GM18868 (cell line): ENCODE measurements around the gene CIC.

Experiments
- ATAC-seq: cut with Tn5 transposase; IDR thresholded peaks from one replicate; pipeline ENCODE4 v1.9.1; 2021; ENCODE audit warnings: mild to moderate bottlenecking, moderate library complexity; ENCODE audit not compliant: unreplicated experiment

CIC gene

GRCh38 chr19:42242512-42243409 is 26.3 kb upstream of the CIC start, which contains the start of gene GSK3A:
Gene GSK3A, minus strand, starts transcription at chr19:42242602. Its CDS starts 137 bp downstream, at chr19:42242465.
- peak; percentile 57 for ATAC-seq

GRCh38 chr19:42244347-42245220 is 24.5 kb upstream of the CIC start:
- peak; percentile 43 for ATAC-seq

DNA sequence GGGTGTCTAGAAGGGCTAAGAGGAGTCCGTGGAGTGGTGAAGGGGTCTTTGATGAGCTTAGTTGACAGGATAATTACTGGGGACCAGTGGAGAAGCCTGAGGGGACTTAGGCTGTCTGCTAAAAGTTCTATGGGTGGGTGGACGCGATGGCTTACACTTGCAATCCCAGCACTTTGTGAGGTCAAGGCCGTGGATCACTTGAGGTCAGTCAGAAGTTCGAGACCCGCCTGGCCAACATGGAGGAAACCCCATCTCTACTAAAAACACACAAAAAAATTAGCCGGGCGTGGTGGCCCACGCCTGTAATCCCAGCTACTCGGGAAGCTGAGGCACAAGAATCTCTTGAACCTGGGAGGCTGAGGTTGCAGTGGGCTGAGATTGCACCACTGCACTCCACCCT is 23.8 kb upstream of the CIC start:
- ATAC-seq, result no peak

- no peak for ATAC-seq
Observed at GRCh38 chr19:42246143-42246921, 22.7 kb upstream of the CIC start.

DNA sequence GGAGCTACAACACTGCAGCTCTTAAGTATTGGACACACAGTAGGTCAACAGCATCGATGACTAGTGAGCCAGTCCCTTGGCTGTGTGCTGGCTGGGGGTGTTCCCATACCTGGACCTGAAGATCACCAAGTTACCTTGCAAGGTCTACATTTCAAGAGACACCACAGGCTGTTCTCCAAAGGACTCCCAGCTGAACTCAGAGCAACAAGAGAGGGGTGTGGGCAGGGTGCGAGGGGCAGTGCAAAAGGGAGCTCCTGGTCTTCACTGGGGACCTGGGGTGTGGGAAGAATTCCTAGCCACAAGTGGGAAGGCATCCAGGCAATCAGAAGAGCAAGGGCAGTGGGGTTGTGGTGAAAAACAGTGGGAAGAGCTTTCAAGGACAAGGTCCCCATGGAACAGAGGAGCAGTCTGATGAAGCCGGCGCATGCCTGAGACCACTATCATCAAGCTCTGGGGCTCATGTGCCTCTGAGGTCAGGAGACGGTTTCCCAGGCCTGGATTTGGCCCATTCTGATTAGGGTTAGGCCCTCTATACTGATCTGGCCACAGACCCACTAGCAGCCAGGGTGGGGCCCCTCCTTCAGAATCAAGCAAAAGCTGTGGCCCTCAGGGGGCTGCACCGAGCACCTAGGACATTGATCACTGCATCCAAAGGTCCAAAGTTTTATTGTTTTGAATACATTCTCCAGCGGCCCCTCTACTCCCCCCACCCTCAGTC is 22.0 kb upstream of the CIC start:
- no peak for ATAC-seq

GRCh38 chr19:42247640-42248199 is 21.3 kb upstream of the CIC start:
- no peak for ATAC-seq

- ATAC-seq, result no peak
Observed at GRCh38 chr19:42248270-42249148, 20.5 kb upstream of the CIC start.

DNA sequence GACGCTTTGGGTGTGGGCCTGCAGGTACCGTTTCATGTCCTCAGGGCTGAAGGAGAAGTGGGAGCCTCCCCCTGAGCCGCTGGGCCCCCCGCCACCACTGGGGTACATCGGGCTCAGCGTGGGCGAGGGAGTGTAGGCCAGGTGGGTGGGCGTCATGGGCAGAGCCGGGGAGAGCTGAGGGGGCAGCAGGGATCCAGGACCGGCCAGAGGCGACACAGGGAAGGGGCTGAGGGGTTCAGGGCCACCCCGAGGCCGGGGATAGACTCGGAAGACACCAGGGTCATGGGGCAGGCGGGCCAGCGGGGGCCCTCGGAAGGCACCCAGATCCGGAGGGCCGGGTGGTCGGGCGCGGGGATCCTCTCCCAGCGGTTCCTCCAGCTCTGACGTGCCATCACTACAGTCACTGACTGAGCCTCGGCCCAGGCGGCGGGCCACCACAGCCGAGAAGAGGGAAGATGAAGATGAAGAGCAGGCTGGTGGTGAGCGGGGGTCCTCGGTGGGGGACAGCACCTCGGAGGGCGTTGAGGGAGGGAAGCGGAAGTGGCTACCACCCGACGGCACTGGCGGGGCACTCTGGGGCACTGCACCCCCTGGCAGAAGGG is 19.8 kb upstream of the CIC start:
- ATAC-seq, result no peak

DNA sequence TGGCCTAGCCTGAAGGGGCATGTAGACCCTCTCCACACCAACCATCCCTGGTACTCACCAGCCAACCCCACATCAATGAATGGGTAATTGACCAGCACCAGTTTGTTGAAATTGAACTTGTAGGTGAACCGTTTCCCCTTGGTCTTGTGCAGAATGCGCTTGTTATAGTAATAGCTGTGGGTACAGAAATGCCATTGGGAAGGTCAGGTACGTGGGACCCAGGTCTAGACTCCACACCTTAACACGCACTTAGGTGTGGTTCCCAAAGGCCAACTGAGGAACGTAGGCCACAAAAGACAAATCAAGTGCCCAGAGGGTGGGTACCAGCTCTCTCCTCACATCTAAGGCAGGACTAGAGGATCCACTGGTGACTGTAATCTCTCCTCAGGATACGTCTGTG is 19.3 kb upstream of the CIC start:
- ATAC-seq, result no peak

DNA sequence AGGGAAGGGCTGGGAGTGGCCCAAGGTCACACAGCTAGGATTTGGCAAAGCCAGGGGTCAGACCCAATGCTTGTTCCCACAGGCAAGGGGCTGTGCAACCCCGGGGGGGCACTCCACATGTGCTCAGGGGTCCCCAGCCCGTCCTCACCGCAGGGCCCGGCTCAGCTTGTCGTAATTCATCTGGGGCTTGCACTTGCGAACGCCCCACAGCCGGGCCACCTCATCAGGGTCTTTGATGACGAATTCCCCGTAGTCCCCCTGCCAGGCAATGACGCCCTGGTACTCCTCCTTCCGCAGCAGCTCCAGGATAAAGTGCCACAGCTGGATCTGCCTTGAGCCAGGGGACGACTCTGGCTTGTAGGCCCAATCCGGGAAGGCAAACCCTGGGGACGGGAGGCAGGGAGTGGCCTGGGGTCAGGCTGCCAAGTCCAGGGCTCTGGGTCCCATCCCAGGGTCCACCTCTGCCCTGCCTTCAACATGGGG is 18.8 kb upstream of the CIC start:
- no peak for ATAC-seq

- no peak for ATAC-seq
Observed at GRCh38 chr19:42250666-42251531, 18.2 kb upstream of the CIC start.

DNA sequence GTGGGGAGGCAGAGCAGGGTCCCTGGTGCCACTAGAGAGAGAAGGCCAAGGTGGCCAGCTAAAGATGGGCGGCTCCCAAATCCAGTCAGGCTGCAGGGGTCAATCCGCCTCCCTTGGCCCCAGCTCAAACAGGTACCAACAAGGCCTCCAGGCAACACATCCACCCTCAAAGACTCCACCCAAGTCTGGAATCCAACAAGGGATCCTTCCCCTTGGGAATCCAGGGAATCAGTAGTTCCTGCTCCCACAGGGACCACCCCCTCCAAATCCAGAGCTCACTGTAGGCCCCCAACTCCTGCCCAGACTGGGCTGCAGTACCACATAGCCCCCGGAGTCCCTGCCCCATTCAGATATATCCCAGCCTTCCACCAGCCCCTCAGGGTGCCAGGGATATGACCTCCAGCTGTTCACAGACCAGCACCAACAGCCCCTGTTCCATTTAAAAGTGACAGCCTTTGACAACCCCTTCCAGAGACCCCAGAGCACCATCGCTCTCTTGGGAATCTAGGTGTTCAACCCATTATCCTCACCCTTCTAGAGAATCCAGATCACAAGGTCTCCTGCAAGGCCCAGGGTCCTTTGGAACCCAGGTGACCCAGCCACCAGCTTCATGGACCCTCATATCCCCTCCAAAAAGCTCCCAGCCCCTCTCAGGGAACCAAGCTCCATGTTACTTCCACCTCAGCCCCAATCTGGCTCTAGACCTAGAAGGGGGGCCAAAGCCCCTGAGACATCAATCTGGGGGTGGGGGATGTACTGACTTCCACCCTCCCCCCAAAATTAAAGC is 17.3 kb upstream of the CIC start:
- no peak for ATAC-seq

- ATAC-seq, result no peak
Observed at GRCh38 chr19:42252365-42253244, 16.4 kb upstream of the CIC start.

DNA sequence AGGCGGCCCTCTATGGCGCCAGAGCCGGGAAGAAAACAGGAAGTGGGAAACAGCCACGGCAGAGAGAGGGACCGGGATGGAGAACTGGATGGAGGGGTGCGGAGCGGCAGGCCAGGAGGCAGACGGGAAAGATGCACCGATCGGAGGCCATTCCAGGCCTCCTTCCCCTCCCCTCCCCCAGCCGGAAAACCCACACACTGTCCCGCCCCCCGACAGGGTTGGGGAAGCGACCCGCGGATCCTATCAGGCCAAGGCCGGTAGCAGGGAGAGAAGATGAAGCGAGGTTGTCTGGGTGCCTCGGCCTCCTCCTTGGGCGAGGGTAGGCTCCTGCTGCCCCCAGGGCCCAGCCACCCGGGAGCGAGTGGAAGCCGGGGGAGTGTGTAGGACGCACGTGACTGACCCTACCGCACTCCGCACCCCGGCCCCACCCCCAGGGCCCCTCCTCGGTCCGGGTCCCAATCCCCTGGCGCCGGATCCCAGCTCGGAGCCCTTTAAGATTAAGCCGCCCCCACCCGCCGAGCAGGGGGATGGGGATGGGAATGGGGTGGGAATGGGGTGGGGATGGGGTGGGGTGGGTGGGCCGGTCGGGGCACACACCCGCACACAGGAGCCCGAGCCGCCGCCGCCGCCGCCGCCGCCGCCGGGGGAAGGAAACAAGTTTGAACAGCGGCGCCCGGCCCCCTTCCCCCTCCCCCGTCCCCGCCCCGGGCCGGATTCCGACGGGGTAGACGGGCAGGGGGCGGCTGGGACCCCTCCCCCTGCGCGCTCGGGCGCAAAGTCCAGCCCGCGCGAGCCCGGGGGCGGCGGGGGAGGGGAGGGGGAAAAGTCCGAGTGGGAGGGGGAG is 15.6 kb upstream of the CIC start:
- ATAC-seq, result no peak
